WERI-Rb-1 (cell line): Measurements from ENCODE around the gene ADAP1.

ENCODE experiments used
- DNase-seq: peaks from one replicate; pipeline ENCODE4 v3.0.0-alpha.2; 2020
- H3K27ac ChIP-seq: fragments of 250-450 bp; sonication (Bioruptor Pico); 2 replicates; pipeline ENCODE4 v1.5.1; 2020; ENCODE audit warnings: mild to moderate bottlenecking, moderate library complexity
- H3K27me3 ChIP-seq: fragments of 250-450 bp; sonication (Bioruptor Pico); 2 replicates; pipeline ENCODE4 v1.5.1; 2021; ENCODE audit warnings: mild to moderate bottlenecking, low read depth, moderate library complexity; ENCODE audit not compliant: insufficient read depth, severe bottlenecking
- H3K36me3 ChIP-seq: fragments of 250-450 bp; sonication (Bioruptor Pico); 2 replicates; pipeline ENCODE4 v1.5.1; 2020; ENCODE audit warnings: mild to moderate bottlenecking, moderate library complexity
- H3K4me3 ChIP-seq: 2 replicates; pipeline ENCODE4 v1.5.1; 2011; ENCODE audit warnings: low read depth, mild to moderate bottlenecking, control low read depth, low read length
- H3K9me3 ChIP-seq: fragments of 250-450 bp; sonication (Bioruptor Pico); 2 replicates; pipeline ENCODE4 v1.5.1; 2021; ENCODE audit warnings: mild to moderate bottlenecking, moderate library complexity; ENCODE audit not compliant: severe bottlenecking
- CTCF ChIP-seq: IDR thresholded peaks from 2 replicates; pipeline ENCODE4 v1.5.1; 2011; ENCODE audit warnings: low read depth, mild to moderate bottlenecking, control low read depth, inconsistent platforms, low read length

Gene ADAP1

DNA sequence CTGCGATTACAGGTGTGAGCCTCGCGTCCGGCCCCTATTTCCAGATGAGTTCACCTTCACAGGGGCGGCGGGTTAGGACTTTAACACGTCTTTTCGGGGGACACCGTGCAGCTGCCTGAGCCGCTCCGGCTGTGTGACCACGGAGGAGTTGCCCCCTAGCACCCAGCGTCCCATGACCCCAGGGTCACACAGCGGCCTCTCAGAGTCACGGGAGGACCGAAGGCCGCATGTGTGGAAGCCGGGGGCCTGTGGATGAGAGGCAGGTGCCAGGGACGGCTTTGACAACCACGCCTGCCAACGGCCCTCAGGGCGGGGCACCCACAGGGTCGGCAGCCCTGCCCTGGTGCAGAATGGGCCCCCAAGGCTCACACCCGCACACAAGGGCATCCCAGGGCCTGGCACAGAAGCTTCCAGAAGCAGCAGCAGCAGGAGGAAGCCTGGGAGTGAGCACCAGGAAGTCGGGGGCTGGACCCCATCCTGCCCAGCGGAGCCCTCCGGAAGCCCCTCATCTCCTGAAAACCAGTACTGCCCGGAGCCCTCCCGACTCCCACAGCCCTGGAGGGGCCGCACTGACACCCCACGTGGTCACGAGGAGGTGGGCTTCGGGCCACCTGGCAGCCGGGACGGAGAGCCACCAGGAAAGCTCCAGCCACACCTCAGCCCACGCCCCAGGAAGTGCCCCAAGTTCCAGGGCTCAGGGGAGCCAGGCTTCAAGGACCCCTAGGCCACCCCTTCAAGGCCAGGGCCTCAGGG, 32.7 kb downstream of the ADAP1 start:
- no peak overlapping the region for H3K4me3 ChIP-seq
- DNase-seq = no peak
- H3K27me3 ChIP-seq = no peaks in the 10 kb centered on the region
- H3K27ac ChIP-seq = no peak overlapping the region
- no peaks in the 10 kb centered on the region for H3K9me3 ChIP-seq
- no peak for TF ChIP-seq CTCF
- H3K36me3 ChIP-seq = no peaks in the 10 kb centered on the region

- Histone ChIP-seq H3K36me3 (no peaks in the 10 kb centered on the region), H3K27me3 (no peaks in the 10 kb centered on the region)
- DNase-seq = no peak
These were observed 33.4 kb downstream of the ADAP1 start for GRCh38 chr7:921071-921461.

DNA sequence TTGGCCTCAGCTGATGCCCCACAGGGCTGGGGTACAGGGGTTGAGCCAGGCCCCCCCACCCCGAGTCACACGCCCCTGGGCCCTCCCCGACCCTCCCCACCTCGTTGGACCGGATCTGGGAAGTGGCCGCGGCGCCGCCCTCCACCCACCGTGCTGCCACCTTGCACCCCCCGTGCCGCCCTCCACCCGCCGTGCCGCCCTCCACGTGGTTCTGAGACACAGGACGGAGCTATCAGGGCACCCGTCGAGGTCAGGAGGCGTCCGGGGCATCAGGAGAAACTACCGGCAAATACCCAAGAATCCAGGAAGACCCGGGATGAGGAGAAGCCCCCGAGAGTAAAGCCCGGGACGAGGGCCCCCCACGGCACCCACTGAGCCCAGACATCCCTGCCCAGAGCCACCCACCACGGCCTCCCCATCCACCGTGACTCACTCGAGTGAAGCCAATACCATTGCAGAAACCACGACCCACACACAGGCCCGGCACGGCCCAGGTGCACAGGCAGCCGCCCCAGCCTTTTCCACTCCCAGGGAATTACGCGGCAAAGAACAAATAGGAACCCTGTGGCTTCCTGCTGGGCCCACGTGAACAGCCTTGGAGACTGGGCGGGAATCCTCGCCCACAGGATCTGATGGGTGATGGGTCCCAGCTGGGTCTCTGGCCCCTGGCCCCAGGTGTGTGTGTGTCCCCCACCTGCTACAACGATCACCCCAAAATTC, 34.0 kb downstream of the ADAP1 start:
- Histone ChIP-seq H3K36me3 (no peaks in the 10 kb centered on the region), H3K27ac (no peak overlapping the region), H3K27me3 (no peaks in the 10 kb centered on the region), H3K4me3 (no peak overlapping the region), H3K9me3 (no peaks in the 10 kb centered on the region)
- TF ChIP-seq CTCF = no peak
- DNase-seq = no peak

More at GRCh38 chr7:921071-921461, 33.4 kb downstream of the ADAP1 start:
- no peak overlapping the region for H3K4me3 ChIP-seq
- no peak for TF ChIP-seq CTCF
- H3K9me3 ChIP-seq = no peaks in the 10 kb centered on the region
- H3K27ac ChIP-seq = no peak overlapping the region

DNA sequence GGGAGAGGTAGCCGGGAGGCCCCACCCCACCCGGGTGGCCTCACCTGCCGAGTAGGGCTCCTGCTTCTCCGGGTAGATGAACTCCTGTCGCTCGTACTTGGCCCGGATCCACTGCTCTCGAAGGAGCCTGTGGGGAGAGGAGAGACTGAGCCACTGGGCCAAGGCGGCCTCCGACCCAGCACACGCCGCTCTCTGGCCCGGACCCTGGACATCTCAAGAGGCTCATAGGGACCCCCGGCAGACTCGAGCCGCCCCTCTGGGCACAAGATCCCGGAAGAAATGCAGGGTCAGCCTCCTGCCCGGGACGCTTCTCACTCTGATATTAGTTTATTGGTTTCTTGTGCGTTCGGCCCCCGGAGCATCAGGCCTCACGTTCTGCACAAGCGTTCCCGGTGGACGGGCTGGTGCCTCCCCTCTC, 34.5 kb downstream of the ADAP1 start:
- no peak for TF ChIP-seq CTCF
- Histone ChIP-seq H3K27ac (no peak overlapping the region), H3K27me3 (no peaks in the 10 kb centered on the region), H3K4me3 (no peak overlapping the region), H3K36me3 (no peaks in the 10 kb centered on the region), H3K9me3 (no peaks in the 10 kb centered on the region)
- DNase-seq = no peak

GRCh38 chr7:919114-919442, 35.4 kb downstream of the ADAP1 start:
- H3K27me3 ChIP-seq = no peaks in the 10 kb centered on the region
- DNase-seq = no peak
- no peak for TF ChIP-seq CTCF
- H3K9me3 ChIP-seq = no peaks in the 10 kb centered on the region
- no peak overlapping the region for H3K27ac ChIP-seq
- no peaks in the 10 kb centered on the region for H3K36me3 ChIP-seq
- H3K4me3 ChIP-seq = no peak overlapping the region
